ENCODE measurements around the gene KCNQ1. TPM values are rescaled to one million over a fixed set of nuclear protein-coding genes. Genes with fewer than 3 reads are reported as not detected.

Gene KCNQ1
- total RNA-seq, 1 experiment from 2014 or later, result 1.0 TPM

DNA sequence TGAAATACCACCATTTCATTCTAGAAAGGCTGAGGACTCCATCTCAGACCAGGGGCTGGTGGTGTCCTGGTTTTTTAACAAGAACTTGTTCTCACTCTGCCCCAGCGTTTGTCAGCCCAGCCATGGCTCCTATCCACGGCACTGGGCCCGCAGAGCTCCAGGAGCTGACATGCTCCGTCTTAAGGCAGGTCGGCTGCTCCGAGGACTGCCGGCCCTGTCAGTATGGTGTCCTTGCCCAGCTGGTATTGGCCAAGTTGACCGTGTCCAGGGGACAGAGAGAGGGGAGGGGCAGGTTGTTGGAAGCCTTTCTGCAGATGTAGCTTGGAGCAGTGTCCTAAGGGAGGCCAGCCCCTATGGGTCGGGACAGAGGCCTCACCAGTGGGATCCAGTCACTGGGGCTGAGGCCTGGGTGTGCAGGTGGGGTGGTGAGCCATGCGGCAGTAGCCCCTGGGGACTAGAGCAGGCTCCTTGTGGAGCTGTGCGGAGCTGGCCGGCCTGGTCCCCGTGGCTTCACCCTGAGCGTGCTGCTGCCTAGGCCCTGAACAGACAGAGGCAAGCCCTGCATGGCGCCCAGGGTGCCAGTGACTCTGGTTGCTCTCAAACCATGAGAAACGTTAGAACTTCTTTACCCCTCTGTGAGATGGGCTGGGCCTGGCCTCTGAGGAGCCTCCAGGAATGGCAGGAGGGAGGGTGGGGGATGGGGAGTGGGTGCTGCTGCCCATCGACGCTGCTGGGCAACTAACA is 294.9 kb downstream of the KCNQ1 start:
- POLR2A ChIA-PET, result no interaction called here
- Mint-ChIP-seq H3K9me3 (ENCODE audit: unreplicated experiment) (no peaks in the 10 kb centered on the region), H3K27me3 (ENCODE audit: insufficient read depth, unreplicated experiment) (no peaks in the 10 kb centered on the region), H3K36me3 (ENCODE audit: insufficient read depth, unreplicated experiment) (no peaks in the 10 kb centered on the region), H3K27ac (ENCODE audit: unreplicated experiment) (no peak overlapping the region), H3K4me1 (ENCODE audit: low read depth, unreplicated experiment) (peaks cover 27% of the 10 kb centered on the region), H3K4me3 (ENCODE audit: unreplicated experiment) (no peak overlapping the region)
- Histone ChIP-seq H3K4me3 (ENCODE audit: low read depth, low read length) (no peak overlapping the region), H3K9me3 (no peaks in the 10 kb centered on the region), H3K4me1 (peaks cover 34% of the 10 kb centered on the region), H3K27me3 (replicated peaks; ENCODE audit: control insufficient read depth, insufficient read depth, low read length) (no peaks in the 10 kb centered on the region), H3K36me3 (ENCODE audit: control insufficient read depth, insufficient read depth, low read length) (no peaks in the 10 kb centered on the region)
- intact Hi-C loops (cut with micrococcal nuclease; ENCODE audit: unreplicated experiment), result loop anchor here (5.0 kb wide), 1 partner anchor 42 kb away; the partner anchor contains the start of gene KCNQ1OT1
- CTCF ChIA-PET, result no interaction called here
- TF ChIP-seq CTCF (IDR thresholded peaks at IDR 0.05; ENCODE audit: insufficient read depth in 1 of 2, low read depth in 1 of 2, low read length in 1 of 2, severe bottlenecking in 1 of 2, unreplicated experiment in 1 of 2), result no peak
- BruUV-seq (replicated peaks), result no TSS peak
- no peak for DNase-seq

DNA sequence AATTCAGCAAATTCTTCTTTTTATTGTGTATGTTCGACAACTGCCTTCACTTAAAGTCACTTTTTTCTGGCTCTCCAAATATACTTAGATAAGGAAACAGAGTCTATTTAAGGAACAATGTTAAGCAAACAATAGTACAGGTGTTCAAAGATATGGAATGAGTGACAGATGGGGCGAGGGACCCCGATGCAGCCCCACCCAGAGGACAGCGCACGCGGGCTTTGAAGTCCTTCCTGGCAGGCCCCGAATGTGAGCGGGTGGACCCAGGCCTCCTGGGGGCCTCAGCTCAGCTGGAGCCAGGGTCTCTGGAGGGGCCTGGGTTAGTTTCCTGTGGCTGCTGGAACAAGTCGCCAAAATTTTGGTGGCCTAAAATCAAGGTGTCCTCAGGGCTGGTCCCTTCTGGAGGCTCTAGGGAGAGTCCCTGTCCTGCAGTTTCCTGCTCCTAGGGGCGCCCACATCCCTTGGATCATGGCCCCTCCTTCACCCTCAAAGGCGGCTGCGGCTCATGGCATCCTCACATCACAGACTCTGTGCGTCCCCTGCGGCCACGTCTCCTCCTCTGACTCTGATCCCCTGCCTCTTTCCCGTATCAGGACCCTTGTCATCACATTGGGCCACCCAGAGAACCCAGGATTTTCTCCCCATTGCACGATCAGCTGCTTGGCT is 295.6 kb downstream of the KCNQ1 start:
- DNase-seq, result no peak
- Mint-ChIP-seq H3K27me3 (ENCODE audit: insufficient read depth, unreplicated experiment) (no peaks in the 10 kb centered on the region), H3K9me3 (ENCODE audit: unreplicated experiment) (no peaks in the 10 kb centered on the region), H3K36me3 (ENCODE audit: insufficient read depth, unreplicated experiment) (no peaks in the 10 kb centered on the region), H3K27ac (ENCODE audit: unreplicated experiment) (peak overlapping the region; percentile 81), H3K4me1 (ENCODE audit: low read depth, unreplicated experiment) (peaks cover 27% of the 10 kb centered on the region), H3K4me3 (ENCODE audit: unreplicated experiment) (no peak overlapping the region)
- BruUV-seq (replicated peaks), result no TSS peak
- intact Hi-C loops (cut with micrococcal nuclease; ENCODE audit: unreplicated experiment), result loop anchor here (5.0 kb wide), 1 partner anchor 43 kb away; the partner anchor contains the start of gene KCNQ1OT1
- H3K4me1 ChIP-seq, result peaks cover 34% of the 10 kb centered on the region
- POLR2A ChIA-PET, result no interaction called here
- no peak for TF ChIP-seq CTCF (IDR thresholded peaks at IDR 0.05; ENCODE audit: insufficient read depth in 1 of 2, low read depth in 1 of 2, low read length in 1 of 2, severe bottlenecking in 1 of 2, unreplicated experiment in 1 of 2)
- CTCF ChIA-PET, result no interaction called here
- H3K36me3 ChIP-seq (ENCODE audit: control insufficient read depth, insufficient read depth, low read length), result no peaks in the 10 kb centered on the region
- H3K4me3 ChIP-seq (ENCODE audit: low read depth, low read length), result no peak overlapping the region
- H3K27me3 ChIP-seq (replicated peaks; ENCODE audit: control insufficient read depth, insufficient read depth, low read length), result no peaks in the 10 kb centered on the region
- no peaks in the 10 kb centered on the region for H3K9me3 ChIP-seq

GRCh38 chr11:2741006-2741376 is 296.2 kb downstream of the KCNQ1 start:
- intact Hi-C loops (cut with micrococcal nuclease; ENCODE audit: unreplicated experiment), result loop anchor here (5.0 kb wide), 1 partner anchor 44 kb away; the partner anchor contains the start of gene KCNQ1OT1
- H3K27me3 Mint-ChIP-seq (ENCODE audit: insufficient read depth, unreplicated experiment), result no peaks in the 10 kb centered on the region

More at GRCh38 chr11:2741006-2741376, 296.2 kb downstream of the KCNQ1 start:
- ChIA-PET POLR2A (interaction anchor here (0.8 kb wide), 1 partner anchor 151 kb away, joined by 3 read pairs; no protein-coding TSS in a partner anchor), CTCF (no interaction called here)
- H3K27ac Mint-ChIP-seq (ENCODE audit: unreplicated experiment), result peak overlapping the region; percentile 81
- Histone ChIP-seq H3K9me3 (no peaks in the 10 kb centered on the region), H3K36me3 (ENCODE audit: control insufficient read depth, insufficient read depth, low read length) (no peaks in the 10 kb centered on the region), H3K4me1 (peaks cover 34% of the 10 kb centered on the region), H3K4me3 (ENCODE audit: low read depth, low read length) (no peak overlapping the region), H3K27me3 (replicated peaks; ENCODE audit: control insufficient read depth, insufficient read depth, low read length) (no peaks in the 10 kb centered on the region)
- H3K36me3 Mint-ChIP-seq (ENCODE audit: insufficient read depth, unreplicated experiment), result no peaks in the 10 kb centered on the region
- no peaks in the 10 kb centered on the region for H3K9me3 Mint-ChIP-seq (ENCODE audit: unreplicated experiment)
- H3K4me1 Mint-ChIP-seq (ENCODE audit: low read depth, unreplicated experiment), result peaks cover 27% of the 10 kb centered on the region
- DNase-seq, result no peak
- no peak overlapping the region for H3K4me3 Mint-ChIP-seq (ENCODE audit: unreplicated experiment)
- no TSS peak for BruUV-seq (replicated peaks)
- no peak for TF ChIP-seq CTCF (IDR thresholded peaks at IDR 0.05; ENCODE audit: insufficient read depth in 1 of 2, low read depth in 1 of 2, low read length in 1 of 2, severe bottlenecking in 1 of 2, unreplicated experiment in 1 of 2)

Measured in Caco-2 (cell line).